ENCODE data around the gene PIEZO1. TPM values are rescaled to one million over a fixed set of nuclear protein-coding genes. Genes with fewer than 3 reads are reported as not detected.

The PIEZO1 gene
- total and polyA plus RNA-seq, 9 of the 15 experiments (the other 6 are each of a cell fraction or from before 2014, with no cell fraction given) = 3.6 to 432 (median 131) TPM

- Histone ChIP-seq H3K27ac (ENCODE audit: extremely low read depth, low read depth, low read length) (peak overlapping the region; percentile 71; the same call in 1 of the 3 replicates), H3K79me2 (ENCODE audit: control insufficient read depth, insufficient read depth, low read length) (peaks cover 56% of the 10 kb centered on the region), H3K9ac (ENCODE audit: insufficient read depth in 1 of 2, low read depth in 2 of 2, low read length in 2 of 2) (peak overlapping the region in 1 of 2 experiments; percentile 88; a peak in 2 of 4 replicates), H3K4me2 (ENCODE audit: insufficient read depth, low read length) (no peak overlapping the region), H3K27me3 (ENCODE audit: control insufficient read depth in 2 of 2, insufficient read depth in 2 of 2, low read length in 2 of 2) (no peaks in the 10 kb centered on the region), H3K4me1 (replicated peaks in 1 of 2; ENCODE audit: control insufficient read depth in 2 of 2, insufficient read depth in 2 of 2, low read length in 2 of 2) (peaks cover 16 to 89% of the 10 kb centered on the region in 2 experiments), H3K4me3 (no peak overlapping the region), H2AFZ (ENCODE audit: low read depth, low read length) (no peak overlapping the region), H3K9me3 (replicated peaks; ENCODE audit: control insufficient read depth, insufficient read depth, low read depth, low read length) (no peaks in the 10 kb centered on the region), H3K9me1 (ENCODE audit: control insufficient read depth, insufficient read depth, low read length) (peaks cover 3% of the 10 kb centered on the region), H3K36me3 (ENCODE audit: control insufficient read depth, insufficient read depth, low read length) (peaks cover 67% of the 10 kb centered on the region; the same call in 1 of the 3 replicates), H4K20me1 (replicated peaks; ENCODE audit: control insufficient read depth, insufficient read depth, low read length) (peaks cover 11% of the 10 kb centered on the region; the same call in 1 of the 2 replicates)
- intact Hi-C loops (cut with micrococcal nuclease) (no loop called here), in situ Hi-C loops (cut with MboI) (no loop called here)
- ChIA-PET POLR2A (interaction anchor here (0.6 to 0.9 kb wide), 6 partner anchors 9 to 106 kb away, joined by 3 to 4 read pairs (median 4); no protein-coding TSS in a partner anchor), CTCF (ENCODE audit: low intra/inter-chr PET ratio) (interaction anchor here (0.6 kb wide), 1 partner anchor 36 kb away, joined by 3 read pairs; no protein-coding TSS in a partner anchor)
- TF ChIP-seq ZNF347 (CRISPR knock-in tag; IDR thresholded peaks at IDR 0.05; ENCODE audit: low read depth) (no peak), CEBPB (tag; IDR thresholded peaks at IDR 0.05) (no peak), THAP12 (CRISPR knock-in tag; IDR thresholded peaks at IDR 0.05) (0 out of 2 replicates have a peak, but pooled peaks have one; percentile 8), TEAD4 (IDR thresholded peaks at IDR 0.05; ENCODE audit: low read length) (no peak), TEAD4 (CRISPR knock-in tag; IDR thresholded peaks at IDR 0.05; ENCODE audit: borderline replicate concordance) (no peak), ZBTB33 (CRISPR knock-in tag; IDR thresholded peaks at IDR 0.05) (peak; percentile 69; the same call in 1 of the 2 replicates), CHD1 (IDR thresholded peaks at IDR 0.05; ENCODE audit: low read length) (peak; percentile 35), CHD2 (IDR thresholded peaks at IDR 0.05; ENCODE audit: low read depth, low read length) (no peak), BHLHE40 (IDR thresholded peaks at IDR 0.05; ENCODE audit: low read length) (no peak), NCOA6 (IDR thresholded peaks at IDR 0.05) (no peak), RBFOX2 (IDR thresholded peaks at IDR 0.05; ENCODE audit: low read depth, low read length) (0 out of 2 replicates have a peak, but pooled peaks have one; percentile 19)
- FAIRE-seq (no peak), DNase-seq (ENCODE audit: extremely low read depth in 1 of 4, low spot score in 3 of 4) (no peak), ATAC-seq (no peak)
- BruUV-seq (replicated peaks) = no TSS peak
- 79% methylated on average over 30 of the region's 30 CpGs for WGBS (ENCODE audit: insufficient coverage, low coverage, missing lambda C conversion rate)
Measured at GRCh38 chr16:88701581-88702370, 83.2 kb downstream of the PIEZO1 start.
